Hepatocyte (in vitro differentiated cells): ENCODE results near the gene AEBP1.

Source experiments
- EZH2phosphoT487 ChIP-seq: fragments of 200-600 bp; sonication (generic); IDR thresholded peaks from one replicate; pipeline ENCODE4 v1.6.1; 2018; ENCODE audit warnings: antibody characterized with exemption, mild to moderate bottlenecking, low read depth, moderate library complexity; ENCODE audit not compliant: unreplicated experiment, severe bottlenecking
- TF ChIP-seq, protein P1 (sequence below): fragments of 200-600 bp; sonication (generic); IDR thresholded peaks from 2 replicates; pipeline ENCODE4 v1.5.1; 2016; ENCODE audit warnings: antibody characterized with exemption, mild to moderate bottlenecking; ENCODE audit not compliant: poor library complexity

DNA sequence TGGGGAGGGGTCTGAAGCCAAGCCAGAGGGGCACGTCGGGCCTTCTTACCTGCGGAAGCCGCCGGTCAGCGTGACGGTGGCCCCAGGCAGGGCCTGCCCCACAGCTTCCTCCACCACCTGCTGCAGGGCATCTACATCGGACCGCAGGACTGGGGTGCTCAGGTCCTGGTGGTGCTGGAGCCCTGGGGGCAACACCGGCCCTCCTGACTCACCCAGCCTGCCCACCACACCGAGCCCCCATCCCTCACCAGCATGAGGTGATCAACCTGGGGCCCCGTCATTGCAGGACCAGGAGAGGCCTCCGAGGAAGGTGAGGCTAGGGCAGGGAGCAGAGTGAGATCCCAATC is 29.8 kb upstream of the AEBP1 start:
- no peak for TF ChIP-seq EZH2phosphoT487
- TF ChIP-seq, protein P1, sequence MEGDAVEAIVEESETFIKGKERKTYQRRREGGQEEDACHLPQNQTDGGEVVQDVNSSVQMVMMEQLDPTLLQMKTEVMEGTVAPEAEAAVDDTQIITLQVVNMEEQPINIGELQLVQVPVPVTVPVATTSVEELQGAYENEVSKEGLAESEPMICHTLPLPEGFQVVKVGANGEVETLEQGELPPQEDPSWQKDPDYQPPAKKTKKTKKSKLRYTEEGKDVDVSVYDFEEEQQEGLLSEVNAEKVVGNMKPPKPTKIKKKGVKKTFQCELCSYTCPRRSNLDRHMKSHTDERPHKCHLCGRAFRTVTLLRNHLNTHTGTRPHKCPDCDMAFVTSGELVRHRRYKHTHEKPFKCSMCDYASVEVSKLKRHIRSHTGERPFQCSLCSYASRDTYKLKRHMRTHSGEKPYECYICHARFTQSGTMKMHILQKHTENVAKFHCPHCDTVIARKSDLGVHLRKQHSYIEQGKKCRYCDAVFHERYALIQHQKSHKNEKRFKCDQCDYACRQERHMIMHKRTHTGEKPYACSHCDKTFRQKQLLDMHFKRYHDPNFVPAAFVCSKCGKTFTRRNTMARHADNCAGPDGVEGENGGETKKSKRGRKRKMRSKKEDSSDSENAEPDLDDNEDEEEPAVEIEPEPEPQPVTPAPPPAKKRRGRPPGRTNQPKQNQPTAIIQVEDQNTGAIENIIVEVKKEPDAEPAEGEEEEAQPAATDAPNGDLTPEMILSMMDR = no peak
